ENCODE measurements around the gene RGPD4.
"Not testable (repeated sequence)": the region's sequence is repeated elsewhere in the genome, so short reads cannot be mapped to it uniquely, and the experiment has no call there.

The RGPD4 gene

GRCh38 chr2:107817378-107817777 is 9.3 kb upstream of the RGPD4 start:
- no peak overlapping the region for H3K9ac ChIP-seq (ENCODE audit: low read length)
- H3K27ac ChIP-seq (ENCODE audit: low read depth, low read length), result no peak overlapping the region
- H3K27me3 ChIP-seq (ENCODE audit: control insufficient read depth, insufficient read depth, low read length), result no peaks in the 10 kb centered on the region
- H3K4me3 ChIP-seq (ENCODE audit: low read length), result no peak overlapping the region
- no peaks in the 10 kb centered on the region for H3K36me3 ChIP-seq (ENCODE audit: control insufficient read depth, insufficient read depth, low read length)
- H3K4me1 ChIP-seq (ENCODE audit: control insufficient read depth, insufficient read depth, low read length), result no peaks in the 10 kb centered on the region

- no peak overlapping the region for H3K4me3 ChIP-seq (ENCODE audit: low read length)
- H3K36me3 ChIP-seq (ENCODE audit: control insufficient read depth, insufficient read depth, low read length), result no peaks in the 10 kb centered on the region
- H3K27ac ChIP-seq (ENCODE audit: low read depth, low read length), result no peak overlapping the region
- no peaks in the 10 kb centered on the region for H3K27me3 ChIP-seq (ENCODE audit: control insufficient read depth, insufficient read depth, low read length)
- H3K9ac ChIP-seq (ENCODE audit: low read length), result no peak overlapping the region
- no peaks in the 10 kb centered on the region for H3K4me1 ChIP-seq (ENCODE audit: control insufficient read depth, insufficient read depth, low read length)
Measured at GRCh38 chr2:107822302-107822701, 4.4 kb upstream of the RGPD4 start.

- H3K27ac ChIP-seq (ENCODE audit: low read depth, low read length), result no peak overlapping the region
- no peaks in the 10 kb centered on the region for H3K27me3 ChIP-seq (ENCODE audit: control insufficient read depth, insufficient read depth, low read length)
- H3K9ac ChIP-seq (ENCODE audit: low read length), result no peak overlapping the region
- H3K4me1 ChIP-seq (ENCODE audit: control insufficient read depth, insufficient read depth, low read length), result no peaks in the 10 kb centered on the region
- H3K4me3 ChIP-seq (ENCODE audit: low read length), result no peak overlapping the region
- H3K36me3 ChIP-seq (ENCODE audit: control insufficient read depth, insufficient read depth, low read length), result no peaks in the 10 kb centered on the region
Measured at GRCh38 chr2:107824451-107825205, 2.1 kb upstream of the RGPD4 start.

GRCh38 chr2:107825206-107825563 is 1.5 kb upstream of the RGPD4 start:
- no peak overlapping the region for H3K9ac ChIP-seq (ENCODE audit: low read length)
- no peak overlapping the region for H3K4me3 ChIP-seq (ENCODE audit: low read length)
- no peak overlapping the region for H3K27ac ChIP-seq (ENCODE audit: low read depth, low read length)
- no peaks in the 10 kb centered on the region for H3K27me3 ChIP-seq (ENCODE audit: control insufficient read depth, insufficient read depth, low read length)
- H3K4me1 ChIP-seq (ENCODE audit: control insufficient read depth, insufficient read depth, low read length), result no peaks in the 10 kb centered on the region
- H3K36me3 ChIP-seq (ENCODE audit: control insufficient read depth, insufficient read depth, low read length), result no peaks in the 10 kb centered on the region

- not testable (repeated sequence) for H3K36me3 ChIP-seq (ENCODE audit: control insufficient read depth, insufficient read depth, low read length); H3K4me3 ChIP-seq (ENCODE audit: low read length); H3K27me3 ChIP-seq (ENCODE audit: control insufficient read depth, insufficient read depth, low read length); H3K27ac ChIP-seq (ENCODE audit: low read depth, low read length); H3K4me1 ChIP-seq (ENCODE audit: control insufficient read depth, insufficient read depth, low read length); H3K9ac ChIP-seq (ENCODE audit: low read length)
Measured at GRCh38 chr2:107829514-107829913, 2.8 kb downstream of the RGPD4 start.

- not testable (repeated sequence) for H3K4me1 ChIP-seq (ENCODE audit: control insufficient read depth, insufficient read depth, low read length); H3K9ac ChIP-seq (ENCODE audit: low read length); H3K4me3 ChIP-seq (ENCODE audit: low read length); H3K27ac ChIP-seq (ENCODE audit: low read depth, low read length); H3K36me3 ChIP-seq (ENCODE audit: control insufficient read depth, insufficient read depth, low read length); H3K27me3 ChIP-seq (ENCODE audit: control insufficient read depth, insufficient read depth, low read length)
Measured at GRCh38 chr2:107833152-107833551, 6.5 kb downstream of the RGPD4 start.

- not testable (repeated sequence) for H3K27me3 ChIP-seq (ENCODE audit: control insufficient read depth, insufficient read depth, low read length); H3K4me3 ChIP-seq (ENCODE audit: low read length)
Measured at GRCh38 chr2:107833618-107834017, 6.9 kb downstream of the RGPD4 start.

GRCh38 chr2:107916121-107916520 is 89.4 kb downstream of the RGPD4 start:
- H3K9ac ChIP-seq (ENCODE audit: low read length); H3K4me1 ChIP-seq (ENCODE audit: control insufficient read depth, insufficient read depth, low read length); H3K36me3 ChIP-seq (ENCODE audit: control insufficient read depth, insufficient read depth, low read length); H3K27ac ChIP-seq (ENCODE audit: low read depth, low read length); H3K4me3 ChIP-seq (ENCODE audit: low read length); H3K27me3 ChIP-seq (ENCODE audit: control insufficient read depth, insufficient read depth, low read length): not testable (repeated sequence)

More at GRCh38 chr2:107833618-107834017, 6.9 kb downstream of the RGPD4 start:
- H3K4me1 ChIP-seq (ENCODE audit: control insufficient read depth, insufficient read depth, low read length); H3K36me3 ChIP-seq (ENCODE audit: control insufficient read depth, insufficient read depth, low read length); H3K9ac ChIP-seq (ENCODE audit: low read length); H3K27ac ChIP-seq (ENCODE audit: low read depth, low read length): not testable (repeated sequence)

- H3K27ac ChIP-seq (ENCODE audit: low read depth, low read length); H3K4me3 ChIP-seq (ENCODE audit: low read length); H3K9ac ChIP-seq (ENCODE audit: low read length); H3K27me3 ChIP-seq (ENCODE audit: control insufficient read depth, insufficient read depth, low read length); H3K36me3 ChIP-seq (ENCODE audit: control insufficient read depth, insufficient read depth, low read length); H3K4me1 ChIP-seq (ENCODE audit: control insufficient read depth, insufficient read depth, low read length): not testable (repeated sequence)
Measured at GRCh38 chr2:107916696-107917370, 90.1 kb downstream of the RGPD4 start.

GRCh38 chr2:107927034-107927534 is 100.4 kb downstream of the RGPD4 start:
- H3K27me3 ChIP-seq (ENCODE audit: control insufficient read depth, insufficient read depth, low read length), result no peaks in the 10 kb centered on the region
- H3K4me3 ChIP-seq (ENCODE audit: low read length), result no peak overlapping the region
- no peak overlapping the region for H3K9ac ChIP-seq (ENCODE audit: low read length)
- no peak overlapping the region for H3K27ac ChIP-seq (ENCODE audit: low read depth, low read length)
- H3K4me1 ChIP-seq (ENCODE audit: control insufficient read depth, insufficient read depth, low read length), result no peaks in the 10 kb centered on the region
- H3K36me3 ChIP-seq (ENCODE audit: control insufficient read depth, insufficient read depth, low read length), result no peaks in the 10 kb centered on the region

- H3K9ac ChIP-seq (ENCODE audit: low read length), result no peak overlapping the region
- no peak overlapping the region for H3K4me3 ChIP-seq (ENCODE audit: low read length)
- H3K27ac ChIP-seq (ENCODE audit: low read depth, low read length), result no peak overlapping the region
- H3K36me3 ChIP-seq (ENCODE audit: control insufficient read depth, insufficient read depth, low read length), result no peaks in the 10 kb centered on the region
- H3K27me3 ChIP-seq (ENCODE audit: control insufficient read depth, insufficient read depth, low read length), result no peaks in the 10 kb centered on the region
- no peaks in the 10 kb centered on the region for H3K4me1 ChIP-seq (ENCODE audit: control insufficient read depth, insufficient read depth, low read length)
Measured at GRCh38 chr2:107931412-107931811, 104.7 kb downstream of the RGPD4 start.

- no peak overlapping the region for H3K9ac ChIP-seq (ENCODE audit: low read length)
Measured at GRCh38 chr2:107932488-107932887, 105.8 kb downstream of the RGPD4 start.

GRCh38 chr2:107932979-107933378 is 106.3 kb downstream of the RGPD4 start:
- Histone ChIP-seq H3K27ac (ENCODE audit: low read depth, low read length) (no peak overlapping the region), H3K4me1 (ENCODE audit: control insufficient read depth, insufficient read depth, low read length) (no peaks in the 10 kb centered on the region), H3K4me3 (ENCODE audit: low read length) (no peak overlapping the region), H3K9ac (ENCODE audit: low read length) (no peak overlapping the region), H3K27me3 (ENCODE audit: control insufficient read depth, insufficient read depth, low read length) (no peaks in the 10 kb centered on the region), H3K36me3 (ENCODE audit: control insufficient read depth, insufficient read depth, low read length) (no peaks in the 10 kb centered on the region)

More at GRCh38 chr2:107932488-107932887, 105.8 kb downstream of the RGPD4 start:
- Histone ChIP-seq H3K4me3 (ENCODE audit: low read length) (no peak overlapping the region), H3K27me3 (ENCODE audit: control insufficient read depth, insufficient read depth, low read length) (no peaks in the 10 kb centered on the region), H3K36me3 (ENCODE audit: control insufficient read depth, insufficient read depth, low read length) (no peaks in the 10 kb centered on the region), H3K4me1 (ENCODE audit: control insufficient read depth, insufficient read depth, low read length) (no peaks in the 10 kb centered on the region), H3K27ac (ENCODE audit: low read depth, low read length) (no peak overlapping the region)
